Endothelial cell (in vitro differentiated cells): ENCODE results near the gene XPNPEP3. TPM values are rescaled to one million over a fixed set of nuclear protein-coding genes. Genes with fewer than 3 reads are reported as not detected.
A peak's percentile ranks its signal among the peaks of the same experiment; 100 is the strongest.

Experiments
- DNase-seq: peaks from one replicate; pipeline ENCODE4 v3.0.0; 2021; ENCODE audit warnings: low spot score
- H3K27ac Mint-ChIP-seq: one replicate; pipeline ENCODE4 v1.8.0; 2021; ENCODE audit warnings: mixed read lengths, inconsistent platforms; ENCODE audit not compliant: unreplicated experiment
- H3K27me3 Mint-ChIP-seq: one replicate; pipeline ENCODE4 v1.8.0; 2021; ENCODE audit warnings: mild to moderate bottlenecking, moderate library complexity, mixed read lengths, inconsistent platforms; ENCODE audit not compliant: unreplicated experiment
- H3K36me3 Mint-ChIP-seq: one replicate; pipeline ENCODE4 v1.8.0; 2021; ENCODE audit warnings: mild to moderate bottlenecking, low read depth, mixed read lengths, inconsistent platforms; ENCODE audit not compliant: unreplicated experiment
- H3K4me1 Mint-ChIP-seq: one replicate; pipeline ENCODE4 v1.8.0; 2021; ENCODE audit warnings: mild to moderate bottlenecking, mixed read lengths, inconsistent platforms; ENCODE audit not compliant: unreplicated experiment
- H3K4me3 Mint-ChIP-seq: one replicate; pipeline ENCODE4 v1.8.0; 2021; ENCODE audit warnings: mild to moderate bottlenecking, mixed read lengths, inconsistent platforms; ENCODE audit not compliant: unreplicated experiment
- H3K9me3 Mint-ChIP-seq: one replicate; pipeline ENCODE4 v1.8.0; 2021; ENCODE audit warnings: mixed read lengths, inconsistent platforms; ENCODE audit not compliant: unreplicated experiment
- CTCF ChIP-seq: fragments of 200-600 bp; sonication (generic); IDR thresholded peaks from one replicate; pipeline ENCODE4 v1.5.0; 2021; ENCODE audit warnings: antibody characterized with exemption; ENCODE audit not compliant: unreplicated experiment
- total RNA-seq: library from RNA; stranded (reverse); fragmentation: NEBNext Ultra II Directional; extraction: Animal tissue kit (Norgen Biotek cat#: 25700); gene quantifications from one replicate; pipeline ENCODE4 v1.2.1, GENCODE V29; 2021; ENCODE audit not compliant: unreplicated experiment

Gene XPNPEP3
- total RNA-seq, 1 donor from 2014 or later = 23.5 TPM

GRCh38 chr22:40853333-40853732 is 3.6 kb upstream of the XPNPEP3 start:
- H3K27ac Mint-ChIP-seq = peak overlapping the region; percentile 24
- H3K36me3 Mint-ChIP-seq = peaks cover 10% of the 10 kb centered on the region
- no peak for DNase-seq
- peak overlapping the region; percentile 28 for H3K4me3 Mint-ChIP-seq
- H3K9me3 Mint-ChIP-seq = no peaks in the 10 kb centered on the region
- TF ChIP-seq CTCF = no peak
- H3K27me3 Mint-ChIP-seq = no peaks in the 10 kb centered on the region
- H3K4me1 Mint-ChIP-seq = peaks cover 26% of the 10 kb centered on the region

GRCh38 chr22:40853961-40854360 is 3.0 kb upstream of the XPNPEP3 start:
- H3K36me3 Mint-ChIP-seq = peaks cover 10% of the 10 kb centered on the region
- TF ChIP-seq CTCF = no peak
- H3K9me3 Mint-ChIP-seq = no peaks in the 10 kb centered on the region
- no peak overlapping the region for H3K27ac Mint-ChIP-seq
- peaks cover 26% of the 10 kb centered on the region for H3K4me1 Mint-ChIP-seq
- H3K27me3 Mint-ChIP-seq = peaks cover 1% of the 10 kb centered on the region
- no peak for DNase-seq
- H3K4me3 Mint-ChIP-seq = no peak overlapping the region

- TF ChIP-seq CTCF = no peak
- Mint-ChIP-seq H3K27me3 (peaks cover 4% of the 10 kb centered on the region), H3K9me3 (no peaks in the 10 kb centered on the region), H3K4me1 (peaks cover 26% of the 10 kb centered on the region), H3K4me3 (peak overlapping the region; percentile 100), H3K27ac (peak overlapping the region; percentile 67), H3K36me3 (peaks cover 8% of the 10 kb centered on the region)
- DNase-seq = no peak
Observed at GRCh38 chr22:40855071-40855978, 1.6 kb upstream of the XPNPEP3 start.

- Mint-ChIP-seq H3K36me3 (peaks cover 7% of the 10 kb centered on the region), H3K4me3 (peak overlapping the region; percentile 100), H3K27me3 (peaks cover 4% of the 10 kb centered on the region), H3K4me1 (peaks cover 26% of the 10 kb centered on the region), H3K9me3 (no peaks in the 10 kb centered on the region), H3K27ac (peak overlapping the region; percentile 98)
- DNase-seq = peak; percentile 44
- TF ChIP-seq CTCF = no peak
Observed at GRCh38 chr22:40855979-40856512, 902 bp upstream of the XPNPEP3 start.
